Measurements from ENCODE around the gene TGIF2.
A peak's percentile ranks its signal among the peaks of the same experiment; 100 is the strongest.
"Not testable (repeated sequence)": the region's sequence is repeated elsewhere in the genome, so short reads cannot be mapped to it uniquely, and the experiment has no call there.

TGIF2 gene

DNA sequence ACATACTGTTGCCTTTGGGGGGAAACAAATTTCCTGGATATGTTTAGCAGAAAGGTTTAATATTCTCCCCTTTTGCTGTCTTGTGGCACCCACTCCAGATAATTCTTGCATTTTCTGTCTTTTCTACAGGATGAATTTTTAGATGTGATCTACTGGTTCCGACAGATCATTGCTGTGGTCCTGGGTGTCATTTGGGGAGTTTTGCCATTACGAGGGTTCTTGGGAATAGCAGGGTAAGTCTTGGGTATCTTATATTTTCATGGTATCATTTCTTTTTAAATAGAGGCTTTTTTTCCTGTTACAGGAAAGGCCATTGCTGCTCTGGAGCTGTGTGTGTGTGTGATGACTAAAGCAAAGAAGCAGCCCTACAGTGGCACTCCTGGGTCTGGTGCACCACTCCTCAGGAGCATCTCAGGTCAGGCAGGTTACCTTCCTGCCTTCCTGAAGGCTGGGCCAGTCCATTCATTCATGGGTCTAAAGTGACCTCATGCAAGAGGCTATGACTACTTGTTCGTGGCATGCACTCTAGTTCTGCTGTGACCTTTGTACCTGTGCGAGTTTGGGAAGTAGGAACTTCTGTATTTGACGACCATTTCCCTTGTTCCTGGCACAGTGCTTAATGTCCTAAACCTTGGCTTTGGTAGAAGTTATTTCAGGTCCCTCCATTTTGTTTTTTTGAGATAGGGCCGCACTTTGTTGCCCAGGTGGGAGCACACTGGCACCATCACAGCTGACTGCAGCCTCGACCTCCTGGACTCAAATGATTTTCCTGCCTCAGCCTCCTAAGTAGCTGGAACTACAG is 34.4 kb downstream of the TGIF2 start:
- Histone ChIP-seq H2AFZ (ENCODE audit: low read depth, low read length, severe bottlenecking) (no peak overlapping the region), H3K4me2 (ENCODE audit: low read depth, low read length, poor library complexity, severe bottlenecking) (peak overlapping the region; percentile 92), H3K27ac (ENCODE audit: low read depth, low read length) (no peak overlapping the region), H4K20me1 (ENCODE audit: low read depth, low read length) (peaks cover 12% of the 10 kb centered on the region; the same call in 1 of the 2 replicates), H3K9me3 (ENCODE audit: insufficient read depth, low read length) (no peaks in the 10 kb centered on the region), H3K9ac (ENCODE audit: low read length) (peak overlapping the region; percentile 97), H3F3A (ENCODE audit: insufficient read depth) (peaks cover 16% of the 10 kb centered on the region), H3K9me2 (replicated peaks; ENCODE audit: insufficient read depth, low read length) (no peaks in the 10 kb centered on the region), H3K36me3 (ENCODE audit: low read length) (peaks cover 8% of the 10 kb centered on the region; the same call in 1 of the 2 replicates), H3K27me3 (ENCODE audit: low read length) (no peaks in the 10 kb centered on the region), H3K79me2 (ENCODE audit: insufficient read depth, low read length) (peaks cover 30% of the 10 kb centered on the region), H3K4me3 (ENCODE audit: insufficient read depth, low read length, poor library complexity, severe bottlenecking) (no peak overlapping the region)
- TF ChIP-seq, protein P1, sequence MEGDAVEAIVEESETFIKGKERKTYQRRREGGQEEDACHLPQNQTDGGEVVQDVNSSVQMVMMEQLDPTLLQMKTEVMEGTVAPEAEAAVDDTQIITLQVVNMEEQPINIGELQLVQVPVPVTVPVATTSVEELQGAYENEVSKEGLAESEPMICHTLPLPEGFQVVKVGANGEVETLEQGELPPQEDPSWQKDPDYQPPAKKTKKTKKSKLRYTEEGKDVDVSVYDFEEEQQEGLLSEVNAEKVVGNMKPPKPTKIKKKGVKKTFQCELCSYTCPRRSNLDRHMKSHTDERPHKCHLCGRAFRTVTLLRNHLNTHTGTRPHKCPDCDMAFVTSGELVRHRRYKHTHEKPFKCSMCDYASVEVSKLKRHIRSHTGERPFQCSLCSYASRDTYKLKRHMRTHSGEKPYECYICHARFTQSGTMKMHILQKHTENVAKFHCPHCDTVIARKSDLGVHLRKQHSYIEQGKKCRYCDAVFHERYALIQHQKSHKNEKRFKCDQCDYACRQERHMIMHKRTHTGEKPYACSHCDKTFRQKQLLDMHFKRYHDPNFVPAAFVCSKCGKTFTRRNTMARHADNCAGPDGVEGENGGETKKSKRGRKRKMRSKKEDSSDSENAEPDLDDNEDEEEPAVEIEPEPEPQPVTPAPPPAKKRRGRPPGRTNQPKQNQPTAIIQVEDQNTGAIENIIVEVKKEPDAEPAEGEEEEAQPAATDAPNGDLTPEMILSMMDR (IDR thresholded peaks at IDR 0.05; ENCODE audit: insufficient read depth, low read length, poor library complexity, severe bottlenecking), result no peak
- TF ChIP-seq EZH2phosphoT487 (conservative IDR thresholded peaks at IDR 0.05; ENCODE audit: low read length), result no peak

DNA sequence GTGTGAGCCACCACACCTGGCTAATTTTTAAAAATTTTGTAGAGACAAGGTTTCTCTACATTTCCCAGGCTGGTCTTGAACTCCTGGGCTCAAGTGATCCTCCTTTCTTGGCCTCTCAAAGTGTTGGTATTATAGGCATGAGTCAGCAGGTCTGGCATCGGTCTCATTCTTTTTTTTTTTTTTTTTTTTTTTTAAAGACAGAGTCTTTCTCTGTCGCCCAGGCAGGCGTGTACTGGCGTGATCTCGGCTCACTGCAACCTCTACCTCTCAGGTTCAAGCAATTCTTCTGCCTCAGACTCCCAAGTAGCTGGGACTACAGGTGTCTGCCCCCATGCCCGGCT is 35.0 kb downstream of the TGIF2 start:
- H3F3A ChIP-seq (ENCODE audit: insufficient read depth), result peaks cover 16% of the 10 kb centered on the region
- H3K27me3 ChIP-seq (ENCODE audit: low read length); H3K9me2 ChIP-seq (replicated peaks; ENCODE audit: insufficient read depth, low read length); H3K4me3 ChIP-seq (ENCODE audit: insufficient read depth, low read length, poor library complexity, severe bottlenecking); H3K9me3 ChIP-seq (ENCODE audit: insufficient read depth, low read length); H3K36me3 ChIP-seq (ENCODE audit: low read length); H3K9ac ChIP-seq (ENCODE audit: low read length); H2AFZ ChIP-seq (ENCODE audit: low read depth, low read length, severe bottlenecking); H3K4me2 ChIP-seq (ENCODE audit: low read depth, low read length, poor library complexity, severe bottlenecking); H3K27ac ChIP-seq (ENCODE audit: low read depth, low read length): not testable (repeated sequence)
- H3K79me2 ChIP-seq (ENCODE audit: insufficient read depth, low read length), result peaks cover 30% of the 10 kb centered on the region
- peaks cover 12% of the 10 kb centered on the region; the same call in 1 of the 2 replicates for H4K20me1 ChIP-seq (ENCODE audit: low read depth, low read length)

DNA sequence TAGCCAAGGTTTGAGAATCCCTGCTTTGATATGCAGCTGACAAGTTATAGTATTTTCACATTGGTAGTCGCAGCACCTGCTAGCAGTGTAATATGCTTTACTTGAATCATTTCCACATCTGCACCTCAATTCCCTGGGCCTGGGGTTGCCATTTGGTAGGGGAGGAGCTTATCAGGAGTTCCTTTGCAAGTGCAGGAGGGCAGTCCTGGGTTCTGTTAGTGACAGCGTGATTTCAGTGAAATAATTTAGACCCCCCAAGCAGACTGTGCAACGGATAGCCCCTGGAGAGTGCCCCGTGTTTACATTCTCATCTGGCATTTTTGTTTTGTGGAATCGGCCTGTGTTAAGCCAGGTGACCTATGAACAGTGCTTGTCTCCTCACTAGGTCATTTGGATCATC is 38.2 kb downstream of the TGIF2 start:
- no peak overlapping the region for H3K4me3 ChIP-seq (ENCODE audit: insufficient read depth, low read length, poor library complexity, severe bottlenecking)
- no peaks in the 10 kb centered on the region for H3K9me3 ChIP-seq (ENCODE audit: insufficient read depth, low read length)
- H3F3A ChIP-seq (ENCODE audit: insufficient read depth), result no peaks in the 10 kb centered on the region
- H3K27me3 ChIP-seq (ENCODE audit: low read length), result no peaks in the 10 kb centered on the region
- H3K27ac ChIP-seq (ENCODE audit: low read depth, low read length), result no peak overlapping the region
- TF ChIP-seq EZH2phosphoT487 (conservative IDR thresholded peaks at IDR 0.05; ENCODE audit: low read length), result no peak
- TF ChIP-seq, protein P1 (IDR thresholded peaks at IDR 0.05; ENCODE audit: insufficient read depth, low read length, poor library complexity, severe bottlenecking), result no peak
- no peak overlapping the region for H3K4me2 ChIP-seq (ENCODE audit: low read depth, low read length, poor library complexity, severe bottlenecking)
- no peak overlapping the region for H3K9ac ChIP-seq (ENCODE audit: low read length)
- H3K36me3 ChIP-seq (ENCODE audit: low read length), result peaks cover 8% of the 10 kb centered on the region; the same call in 1 of the 2 replicates
- H3K9me2 ChIP-seq (replicated peaks; ENCODE audit: insufficient read depth, low read length), result no peaks in the 10 kb centered on the region
- peaks cover 9% of the 10 kb centered on the region; the same call in 1 of the 2 replicates for H4K20me1 ChIP-seq (ENCODE audit: low read depth, low read length)
- no peak overlapping the region for H2AFZ ChIP-seq (ENCODE audit: low read depth, low read length, severe bottlenecking)
- peaks cover 20% of the 10 kb centered on the region for H3K79me2 ChIP-seq (ENCODE audit: insufficient read depth, low read length)

DNA sequence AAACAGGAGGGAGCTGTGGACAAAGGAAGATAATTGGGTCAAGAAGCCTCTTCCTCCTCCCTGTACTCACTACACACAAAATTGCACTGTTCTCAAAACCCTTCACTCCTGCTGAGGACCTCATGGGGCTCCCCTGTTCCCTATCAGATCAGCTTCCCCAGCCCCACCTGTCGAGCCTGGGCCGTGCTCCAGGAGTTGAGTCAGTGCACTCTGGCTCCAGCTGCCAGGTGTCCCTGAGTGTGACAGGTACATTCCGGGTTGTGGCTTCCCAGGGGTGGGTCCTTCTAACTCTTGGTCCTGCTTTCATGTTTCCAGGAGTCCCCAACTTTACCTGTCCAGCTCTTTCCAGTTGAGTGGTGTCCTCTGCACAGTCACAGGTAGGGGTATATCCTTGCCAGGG is 40.6 kb downstream of the TGIF2 start:
- H3K9me3 ChIP-seq (ENCODE audit: insufficient read depth, low read length), result no peaks in the 10 kb centered on the region
- no peak overlapping the region for H3K4me3 ChIP-seq (ENCODE audit: insufficient read depth, low read length, poor library complexity, severe bottlenecking)
- 0 out of 2 replicates have a peak, but pooled peaks cover 6% of the 10 kb centered on the region for H3K36me3 ChIP-seq (ENCODE audit: low read length)

More for the DNA sequence above, 40.6 kb downstream of the TGIF2 start:
- Histone ChIP-seq H3K9ac (ENCODE audit: low read length) (no peak overlapping the region), H3K27me3 (ENCODE audit: low read length) (no peaks in the 10 kb centered on the region), H3K27ac (ENCODE audit: low read depth, low read length) (no peak overlapping the region), H3K9me2 (replicated peaks; ENCODE audit: insufficient read depth, low read length) (no peaks in the 10 kb centered on the region), H3K79me2 (ENCODE audit: insufficient read depth, low read length) (no peaks in the 10 kb centered on the region), H3K4me2 (ENCODE audit: low read depth, low read length, poor library complexity, severe bottlenecking) (no peak overlapping the region), H2AFZ (ENCODE audit: low read depth, low read length, severe bottlenecking) (no peak overlapping the region), H4K20me1 (ENCODE audit: low read depth, low read length) (no peaks in the 10 kb centered on the region), H3F3A (ENCODE audit: insufficient read depth) (no peaks in the 10 kb centered on the region)
- TF ChIP-seq EZH2phosphoT487 (conservative IDR thresholded peaks at IDR 0.05; ENCODE audit: low read length), result no peak
- TF ChIP-seq, protein P1 (IDR thresholded peaks at IDR 0.05; ENCODE audit: insufficient read depth, low read length, poor library complexity, severe bottlenecking), result no peak

Data from SU-DHL-6 (cell line).